HepG2 (cell line): ENCODE measurements around the gene ZNF428. TPM values are rescaled to one million over a fixed set of nuclear protein-coding genes. Genes with fewer than 3 reads are reported as not detected.
A peak's percentile ranks its signal among the peaks of the same experiment; 100 is the strongest.

ENCODE experiments used
- ATAD3A ChIP-seq: sonication (generic); formaldehyde crosslinking; IDR thresholded peaks from 2 replicates; pipeline ENCODE4 v1.4.0; 2020; ENCODE audit warnings: missing genetic modification reagents
- DNMT3B ChIP-seq: conservative IDR thresholded peaks from 2 replicates; pipeline ENCODE4 v1.6.1; 2016; ENCODE audit warnings: missing biosample characterization, control low read depth
- EED ChIP-seq: sonication (generic); formaldehyde crosslinking; IDR thresholded peaks from 2 replicates; pipeline ENCODE4 v1.5.0; 2020; ENCODE audit warnings: mild to moderate bottlenecking, missing genetic modification reagents
- HMG20B ChIP-seq: conservative IDR thresholded peaks from 2 replicates; pipeline ENCODE4 v1.6.1; 2016; ENCODE audit warnings: missing genetic modification reagents, missing compliant biosample characterization
- HMGA1 ChIP-seq: sonication (generic); formaldehyde crosslinking; conservative IDR thresholded peaks from 2 replicates; pipeline ENCODE4 v1.4.0; 2020; ENCODE audit warnings: missing genetic modification reagents
- IRF1 ChIP-seq: sonication (generic); formaldehyde crosslinking; IDR thresholded peaks from 2 replicates; pipeline ENCODE4 v1.4.0; 2020; ENCODE audit warnings: low read depth, mild to moderate bottlenecking, missing genetic modification reagents
- MAFK ChIP-seq, 2 experiments: IDR thresholded peaks in 1 of 2; conservative IDR thresholded peaks in 1 of 2; 2 replicates each; pipeline ENCODE4 v1.6.1; 2011; ENCODE audit warnings: improper control_type of control experiment in 2 of 2, low read length in 2 of 2
- MEF2D ChIP-seq: sonication (generic); formaldehyde crosslinking; IDR thresholded peaks from 2 replicates; pipeline ENCODE4 v1.5.1; 2020; ENCODE audit warnings: mild to moderate bottlenecking, missing genetic modification reagents
- REL ChIP-seq: sonication (generic); formaldehyde crosslinking; conservative IDR thresholded peaks from 2 replicates; pipeline ENCODE4 v1.8.0; 2022; ENCODE audit warnings: mild to moderate bottlenecking, missing genetic modification reagents, moderate library complexity
- SMAD1 ChIP-seq: sonication (generic); formaldehyde crosslinking; IDR thresholded peaks from 2 replicates; pipeline ENCODE4 v1.4.0; 2020; ENCODE audit warnings: missing genetic modification reagents, low read depth, mild to moderate bottlenecking, borderline replicate concordance
- SP5 ChIP-seq: IDR thresholded peaks from 2 replicates; pipeline ENCODE4 v1.6.1; 2016; ENCODE audit warnings: low read depth, borderline replicate concordance
- TCF12 ChIP-seq, 2 experiments: fragments of 450-650 bp in 1 of 2; sonication (generic) in 1 of 2; formaldehyde crosslinking in 1 of 2; IDR thresholded peaks; 2 replicates each; pipeline versions ENCODE4 v1.6.1 to v1.8.0; 2017 to 2022; ENCODE audit warnings: antibody characterized with exemption in 1 of 2, mild to moderate bottlenecking in 1 of 2, missing genetic modification reagents in 1 of 2, moderate library complexity in 1 of 2
- TRAFD1 ChIP-seq: sonication (generic); formaldehyde crosslinking; IDR thresholded peaks from 2 replicates; pipeline ENCODE4 v1.5.1; 2020; ENCODE audit warnings: missing genetic modification reagents, mild to moderate bottlenecking, borderline replicate concordance
- YEATS2 ChIP-seq: sonication (generic); formaldehyde crosslinking; IDR thresholded peaks from 2 replicates; pipeline ENCODE4 v1.4.0; 2020; ENCODE audit warnings: missing genetic modification reagents, borderline replicate concordance
- YY1 ChIP-seq: IDR thresholded peaks from 2 replicates; pipeline ENCODE4 v1.6.1; 2011; ENCODE audit warnings: low read length, low read depth, moderate library complexity, mild to moderate bottlenecking; ENCODE audit not compliant: insufficient read depth, insufficient replicate concordance
- ZNF124 ChIP-seq: sonication (generic); formaldehyde crosslinking; IDR thresholded peaks from 2 replicates; pipeline ENCODE4 v1.4.0; 2020; ENCODE audit warnings: missing genetic modification reagents
- ZNF280B ChIP-seq: sonication (generic); formaldehyde crosslinking; IDR thresholded peaks from 2 replicates; pipeline ENCODE4 v1.5.0; 2020; ENCODE audit warnings: missing genetic modification reagents, mild to moderate bottlenecking, borderline replicate concordance
- ZNF607 ChIP-seq: sonication (generic); formaldehyde crosslinking; IDR thresholded peaks from 2 replicates; pipeline ENCODE4 v1.5.1; 2020; ENCODE audit warnings: missing genetic modification reagents, mild to moderate bottlenecking, borderline replicate concordance
- ZNF749 ChIP-seq: sonication (generic); formaldehyde crosslinking; IDR thresholded peaks from 2 replicates; pipeline ENCODE4 v1.8.0; 2022; ENCODE audit warnings: mild to moderate bottlenecking, missing genetic modification reagents, moderate library complexity, borderline replicate concordance
- polyA plus RNA-seq, 8 experiments: library from polyadenylated mRNA; depleted of rRNA in 3 of 8; stranded (reverse) in 7 of 8; unstranded in 1 of 8; fragments of >200 nt; fragmentation: Illumina TruSeq in 4 of 8; extraction: Trizol in 4 of 8; gene quantifications; 2 replicates each; pipeline versions ENCODE4 v1.2.1 to v1.2.3, GENCODE V29; 2011 to 2016; ENCODE audit warnings: low read depth in 4 of 8, missing spikeins in 1 of 8, mixed read lengths in 1 of 8; ENCODE audit not compliant: insufficient read depth in 1 of 8
- total RNA-seq, 5 experiments: library from RNA; depleted of rRNA; stranded (reverse); fragments of >200 nt; fragmentation: Illumina TruSeq; extraction: Trizol; gene quantifications; 2 replicates each; pipeline ENCODE4 v1.2.3, GENCODE V29; 2016; ENCODE audit warnings: low read depth in 1 of 5

Gene ZNF428
- total and polyA plus RNA-seq, 2 of the 13 experiments (the other 11 are each of a cell fraction or from before 2014, with no cell fraction given) = 10.4 to 26.9 TPM

GRCh38 chr19:43619262-43620060 lies at the start of gene ZNF428 (continued):
- 0 out of 2 replicates have a peak, but pooled peaks have one; percentile 28 for TF ChIP-seq TRAFD1 (CRISPR knock-in tag)
- peak; percentile 88 for TF ChIP-seq EED
- peak; percentile 66 for TF ChIP-seq YY1
- TF ChIP-seq HMGA1 = no peak
- TF ChIP-seq ZNF280B = 0 out of 2 replicates have a peak, but pooled peaks have one; percentile 77
- 0 out of 2 replicates have a peak, but pooled peaks have one; percentile 18 for TF ChIP-seq SP5 (CRISPR knock-in tag)
- TF ChIP-seq REL = peak; percentile 94
- TF ChIP-seq ATAD3A (CRISPR knock-in tag) = no peak
- TF ChIP-seq ZNF124 = peak; percentile 81; the same call in 1 of the 2 replicates
- no peak for TF ChIP-seq TCF12 (IDR thresholded peaks at IDR 0.05)
- peak; percentile 74; the same call in 1 of the 2 replicates for TF ChIP-seq TCF12 (CRISPR knock-in tag; IDR thresholded peaks at IDR 0.05)
- TF ChIP-seq YEATS2 (CRISPR knock-in tag) = peak; percentile 20; the same call in 1 of the 2 replicates
- peak; percentile 84; the same call in 1 of the 2 replicates for TF ChIP-seq ZNF607 (CRISPR knock-in tag)
- TF ChIP-seq MAFK (conservative IDR thresholded peaks at IDR 0.05 in 1 of 2, IDR thresholded peaks at IDR 0.05 in 1 of 2; ENCODE audit: low read length in 2 of 2) = no peak
- TF ChIP-seq IRF1 (CRISPR knock-in tag) = no peak; the same call in none of the 2 replicates
- no peak for TF ChIP-seq HMG20B (CRISPR knock-in tag)
- no peak; the same call in 1 of the 2 replicates for TF ChIP-seq ZNF749 (CRISPR knock-in tag)
- TF ChIP-seq SMAD1 = no peak
- TF ChIP-seq DNMT3B = no peak; the same call in 1 of the 2 replicates
- TF ChIP-seq MEF2D = peak; percentile 82
